HPDE6-E6E7 (cell line): ENCODE results near the gene TNN.
"Not testable (repeated sequence)": the region's sequence is repeated elsewhere in the genome, so short reads cannot be mapped to it uniquely, and the experiment has no call there.

Experiments used
- DNase-seq: peaks from one replicate; pipeline ENCODE4 v3.0.0; 2011; ENCODE audit warnings: missing footprints; ENCODE audit errors: extremely low spot score

TNN gene

DNA sequence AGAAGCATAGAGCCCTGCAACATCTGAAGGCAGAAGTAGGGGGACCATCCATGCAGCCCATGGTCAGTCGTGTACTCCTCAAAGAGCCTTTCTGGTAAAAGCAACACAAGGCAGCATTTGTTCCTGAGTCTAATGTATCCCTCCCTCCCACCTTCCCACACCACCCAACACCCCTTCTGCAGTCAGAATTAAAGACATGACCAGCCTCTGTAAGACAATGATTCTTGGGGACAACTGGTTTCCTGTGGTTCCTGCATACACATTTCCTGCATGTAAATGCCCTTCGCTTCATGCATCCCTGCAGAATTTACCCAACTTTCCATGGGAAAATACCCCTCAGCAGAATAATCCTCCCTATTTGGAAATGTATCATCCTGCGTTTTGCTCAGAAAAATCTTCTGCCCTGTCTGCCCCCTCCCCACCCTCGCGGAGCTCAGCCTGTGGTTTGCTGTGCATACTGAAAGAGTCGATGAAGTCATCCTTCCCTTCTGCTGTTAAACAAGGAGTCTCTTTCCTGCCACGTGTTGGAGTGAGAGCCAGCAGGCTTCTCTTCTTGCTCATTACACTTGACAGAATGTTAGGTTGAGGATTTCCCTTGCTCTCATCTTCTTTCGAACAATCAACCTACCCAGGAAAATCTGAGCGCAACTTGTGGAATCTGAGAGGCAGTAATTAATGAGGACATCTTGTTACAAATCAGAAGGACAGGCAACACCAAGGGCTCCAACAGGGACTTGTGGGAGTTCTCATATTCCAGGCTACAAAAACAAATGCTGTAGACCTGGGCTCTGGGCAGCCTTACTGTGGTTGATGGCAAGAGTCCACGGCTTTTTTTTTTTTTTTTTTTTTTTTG lies 4.7 kb downstream of the TNN start:
- no peak for DNase-seq

- DNase-seq: no peak
Measured at GRCh38 chr1:175073061-175073460, 5.4 kb downstream of the TNN start.

- no peak for DNase-seq
Measured at GRCh38 chr1:175073633-175074032, 6.0 kb downstream of the TNN start.

DNA sequence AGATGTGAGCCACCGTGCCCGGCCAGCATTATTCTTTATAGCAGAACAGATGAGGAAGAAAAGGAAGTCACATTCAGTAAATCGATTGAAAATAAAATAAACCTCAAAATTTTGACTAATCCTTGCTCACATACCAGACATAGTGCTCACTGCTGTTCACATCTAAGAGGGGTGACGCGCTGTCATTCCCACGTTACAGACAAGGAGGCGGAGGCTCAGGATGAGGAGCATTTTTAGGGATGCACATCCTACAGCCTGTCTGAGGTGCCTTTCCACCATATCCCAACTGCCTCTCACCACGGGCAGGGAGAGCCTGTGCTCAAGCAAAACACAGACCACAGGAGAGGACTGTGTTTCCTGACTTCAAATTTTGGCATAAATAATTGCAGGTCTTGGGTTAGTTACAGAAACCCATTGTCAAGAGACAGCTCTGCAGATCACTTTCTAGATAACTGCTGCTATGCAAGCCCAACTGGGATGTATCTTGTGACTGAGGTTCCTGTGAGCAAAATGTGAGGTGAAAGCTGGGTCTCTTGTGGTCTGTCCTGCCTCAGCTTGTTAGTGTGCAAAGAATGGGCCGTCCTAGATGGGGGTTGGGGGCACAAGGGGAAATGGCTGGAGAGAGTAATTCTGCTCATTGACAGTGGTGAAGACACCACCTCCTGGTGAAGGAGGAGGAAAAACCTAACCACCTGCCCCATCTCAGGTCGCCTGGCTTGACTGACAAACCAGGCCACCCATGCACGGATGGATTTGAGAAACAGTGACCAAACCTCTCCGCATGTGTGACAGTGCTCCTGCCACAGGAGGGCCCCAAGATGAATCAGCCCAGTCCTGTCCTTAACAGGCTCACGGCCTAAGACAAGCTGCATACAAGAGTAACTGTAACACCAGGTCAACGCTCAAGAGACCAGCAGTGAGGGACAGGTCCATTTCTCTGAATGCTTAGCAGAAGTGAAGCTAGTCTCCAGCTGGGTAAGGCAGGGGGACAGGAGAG lies 8.2 kb downstream of the TNN start:
- no peak for DNase-seq

DNA sequence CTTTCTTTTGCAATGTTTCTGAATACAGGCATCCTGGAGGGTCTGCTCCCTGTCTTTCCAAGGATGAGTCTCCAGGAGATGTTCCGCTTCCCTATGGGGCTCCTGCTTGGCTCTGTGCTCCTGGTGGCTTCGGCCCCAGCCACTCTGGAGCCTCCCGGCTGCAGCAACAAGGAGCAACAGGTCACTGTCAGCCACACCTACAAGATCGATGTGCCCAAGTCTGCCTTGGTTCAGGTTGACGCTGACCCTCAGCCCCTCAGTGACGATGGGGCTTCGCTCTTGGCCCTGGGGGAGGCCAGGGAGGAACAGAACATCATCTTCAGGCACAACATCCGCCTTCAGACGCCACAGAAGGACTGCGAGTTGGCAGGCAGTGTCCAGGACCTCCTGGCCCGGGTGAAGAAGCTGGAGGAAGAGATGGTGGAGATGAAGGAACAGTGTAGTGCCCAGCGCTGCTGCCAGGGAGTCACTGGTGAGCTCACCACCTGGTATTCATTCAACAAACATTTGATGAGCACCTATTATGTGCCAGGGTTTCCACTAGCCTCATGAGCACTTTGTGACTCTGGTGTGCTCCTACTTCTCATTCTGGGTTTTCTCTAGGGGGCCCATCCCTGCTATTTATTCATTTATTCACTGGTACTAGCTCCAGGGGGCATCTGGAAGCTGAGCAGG lies 9.9 kb downstream of the TNN start:
- DNase-seq: no peak

DNA sequence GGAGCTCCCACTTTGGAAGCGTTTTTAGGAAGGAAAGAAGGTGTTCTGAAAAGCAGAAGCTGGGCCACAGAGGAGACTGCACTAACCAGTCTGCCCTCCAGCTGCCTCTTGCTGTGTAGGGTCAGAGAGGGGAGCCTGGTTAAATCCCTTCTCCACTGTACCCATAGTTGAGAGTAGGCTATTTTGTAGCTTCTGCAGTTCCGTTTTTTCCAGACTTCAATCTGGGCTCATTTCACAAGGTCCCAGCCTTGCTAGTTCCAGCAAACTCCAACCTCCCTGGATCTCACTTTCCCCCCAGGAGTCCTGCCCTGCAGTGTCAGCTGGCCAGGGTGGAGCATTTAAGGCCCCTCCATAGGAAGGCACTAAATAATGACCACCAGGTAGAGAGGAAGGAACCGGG lies 11.0 kb downstream of the TNN start:
- DNase-seq: no peak

DNA sequence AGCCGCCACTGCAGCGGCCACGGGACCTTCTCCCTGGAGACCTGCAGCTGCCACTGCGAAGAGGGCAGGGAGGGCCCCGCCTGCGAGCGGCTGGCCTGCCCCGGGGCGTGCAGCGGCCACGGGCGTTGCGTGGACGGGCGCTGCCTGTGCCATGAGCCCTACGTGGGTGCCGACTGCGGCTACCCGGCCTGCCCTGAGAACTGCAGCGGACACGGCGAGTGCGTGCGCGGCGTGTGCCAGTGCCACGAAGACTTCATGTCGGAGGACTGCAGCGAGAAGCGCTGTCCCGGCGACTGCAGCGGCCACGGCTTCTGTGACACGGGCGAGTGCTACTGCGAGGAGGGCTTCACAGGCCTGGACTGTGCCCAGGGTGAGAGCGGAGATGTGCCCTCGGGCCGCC lies 11.7 kb downstream of the TNN start:
- DNase-seq: no peak

DNA sequence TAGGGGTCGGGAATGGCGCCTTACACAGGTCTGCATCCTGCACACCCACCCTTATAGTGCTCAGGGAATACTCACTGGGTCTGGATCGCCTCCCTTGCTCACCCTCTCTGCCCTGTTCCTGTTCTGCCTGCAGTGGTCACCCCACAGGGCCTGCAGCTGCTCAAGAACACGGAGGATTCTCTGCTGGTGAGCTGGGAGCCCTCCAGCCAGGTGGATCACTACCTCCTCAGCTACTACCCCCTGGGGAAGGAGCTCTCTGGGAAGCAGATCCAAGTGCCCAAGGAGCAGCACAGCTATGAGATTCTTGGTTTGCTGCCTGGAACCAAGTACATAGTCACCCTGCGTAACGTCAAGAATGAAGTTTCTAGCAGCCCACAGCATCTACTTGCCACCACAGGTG lies 12.4 kb downstream of the TNN start:
- no peak for DNase-seq

GRCh38 chr1:175081983-175082382 lies 14.3 kb downstream of the TNN start:
- DNase-seq: no peak

DNA sequence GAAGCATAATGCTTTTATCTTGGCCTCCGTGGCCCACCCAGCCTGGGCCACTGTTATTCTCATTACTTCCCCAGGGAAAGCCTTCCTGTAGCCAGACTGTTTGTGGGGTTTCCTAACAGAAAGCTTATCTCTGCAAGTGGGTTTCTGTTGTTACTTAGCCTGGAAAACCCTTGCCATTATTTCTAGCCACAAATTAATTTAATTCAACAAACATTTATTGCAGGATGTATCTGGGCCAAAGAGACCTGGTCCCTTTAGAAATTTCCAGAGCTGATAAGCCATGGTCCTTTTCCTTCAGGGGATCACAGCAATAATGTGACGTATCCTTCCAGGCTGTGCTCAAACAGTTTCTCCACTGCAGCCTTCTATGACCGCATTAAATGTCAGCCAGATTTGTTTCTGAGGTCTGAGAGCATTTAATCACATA lies 20.9 kb downstream of the TNN start:
- DNase-seq: no peak

DNA sequence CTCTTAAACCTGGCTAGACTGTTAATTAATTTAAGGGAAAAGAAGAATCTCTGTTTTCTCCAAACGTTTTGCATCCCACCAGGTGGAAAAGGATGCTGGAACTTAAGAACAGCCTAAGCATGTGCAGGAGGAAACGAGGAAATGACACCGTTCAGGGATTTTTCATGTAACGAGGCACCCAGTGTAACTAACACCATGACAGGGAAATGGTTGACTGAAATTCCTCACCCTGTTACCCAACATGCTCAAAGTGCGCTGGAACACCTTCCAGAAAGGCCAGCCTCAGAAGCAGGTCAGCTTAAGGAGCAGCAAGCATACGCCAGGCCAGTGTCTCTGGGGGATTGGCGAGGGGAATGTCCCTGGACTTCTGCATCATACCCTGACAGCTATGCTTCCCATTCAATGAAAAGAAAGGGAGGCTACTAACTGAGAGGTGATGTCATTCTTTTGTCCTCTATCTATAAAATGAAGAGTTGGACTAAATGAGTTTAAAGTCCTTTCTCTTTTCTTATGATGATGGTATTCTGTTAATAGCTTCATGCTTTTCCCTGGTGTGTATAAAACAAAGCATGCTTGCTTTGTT lies 21.6 kb downstream of the TNN start:
- no peak for DNase-seq

GRCh38 chr1:175090780-175091179 lies 23.1 kb downstream of the TNN start:
- DNase-seq: no peak

DNA sequence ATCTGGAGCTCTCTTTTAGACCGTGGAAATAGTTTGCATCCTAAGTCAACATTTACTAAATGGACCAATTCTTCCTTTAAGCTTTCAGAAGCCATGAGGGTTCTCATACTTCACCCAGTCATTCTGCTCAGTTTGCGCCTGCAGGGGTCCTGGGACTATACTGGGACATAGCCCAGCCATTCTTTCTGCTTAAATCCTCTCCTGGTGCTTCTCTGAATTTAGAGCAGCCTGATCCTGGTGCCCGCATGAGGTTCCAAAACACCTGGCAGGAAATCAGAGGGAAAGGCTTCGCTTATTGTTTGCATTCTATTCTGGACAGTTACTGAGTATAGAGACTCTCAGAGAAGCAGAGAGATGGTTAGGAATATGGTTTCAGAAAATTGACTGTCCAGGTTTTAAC lies 27.0 kb downstream of the TNN start:
- no peak for DNase-seq

DNA sequence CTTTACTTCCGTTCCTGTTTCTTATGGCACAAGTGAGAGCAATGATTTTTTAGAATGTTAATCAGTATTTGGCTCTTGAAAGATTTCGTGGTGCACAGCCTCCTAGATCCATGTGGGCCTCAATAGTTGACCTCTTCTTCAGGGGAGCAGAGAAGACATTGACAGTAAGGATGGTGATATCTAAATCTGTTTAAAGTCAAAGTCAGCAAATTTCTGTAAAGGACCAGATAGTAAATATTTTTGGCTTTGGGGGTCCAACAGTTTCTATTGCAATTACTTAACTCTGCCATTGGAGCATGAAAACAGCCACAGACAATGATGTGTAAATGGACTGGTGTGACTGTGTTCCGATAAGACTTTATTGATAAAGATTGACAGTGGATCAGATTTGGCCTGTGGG lies 27.4 kb downstream of the TNN start:
- DNase-seq: no peak

GRCh38 chr1:175095978-175096607 lies 28.5 kb downstream of the TNN start:
- no peak for DNase-seq

GRCh38 chr1:175097361-175097760 lies 29.7 kb downstream of the TNN start:
- no peak for DNase-seq

DNA sequence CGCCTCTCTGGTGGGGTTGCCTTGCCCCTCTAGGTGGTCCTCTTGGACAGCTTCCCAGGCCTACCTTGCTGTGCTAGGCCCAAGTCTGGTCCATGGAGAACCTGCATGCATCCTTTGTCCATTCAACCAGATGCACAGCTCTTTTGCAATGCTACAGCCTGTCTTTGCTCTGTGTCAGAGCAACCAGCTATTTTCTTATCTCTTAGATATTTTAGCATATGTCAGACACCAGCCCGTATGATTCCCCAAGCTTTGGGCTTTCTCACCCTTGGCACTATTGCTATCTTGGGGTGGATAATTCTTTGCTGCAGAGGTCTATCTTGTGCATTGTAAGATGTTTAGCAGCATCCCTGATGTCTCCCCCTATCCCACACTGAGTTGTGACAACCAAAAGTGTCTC lies 32.3 kb downstream of the TNN start:
- no peak for DNase-seq

DNA sequence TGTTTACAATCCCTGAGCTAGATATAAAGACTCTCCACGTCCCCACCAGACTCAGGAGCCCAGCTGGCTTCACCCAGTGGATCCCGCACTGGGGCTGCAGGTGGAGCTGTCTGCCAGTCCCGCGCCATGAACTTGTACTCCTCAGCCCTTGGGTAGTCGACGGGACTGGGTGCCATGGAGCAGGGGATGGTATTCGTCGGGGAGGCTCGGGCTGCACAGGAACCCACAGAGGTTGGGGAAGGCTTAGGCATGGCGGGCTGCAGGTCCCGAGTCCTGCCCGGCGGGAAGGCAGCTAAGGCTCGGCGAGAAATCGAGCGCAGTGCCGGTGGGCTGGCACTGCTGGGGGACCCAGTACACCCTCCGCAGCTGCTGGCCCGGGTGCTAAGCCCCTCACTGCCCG lies 34.5 kb downstream of the TNN start:
- DNase-seq: not testable (repeated sequence)

DNA sequence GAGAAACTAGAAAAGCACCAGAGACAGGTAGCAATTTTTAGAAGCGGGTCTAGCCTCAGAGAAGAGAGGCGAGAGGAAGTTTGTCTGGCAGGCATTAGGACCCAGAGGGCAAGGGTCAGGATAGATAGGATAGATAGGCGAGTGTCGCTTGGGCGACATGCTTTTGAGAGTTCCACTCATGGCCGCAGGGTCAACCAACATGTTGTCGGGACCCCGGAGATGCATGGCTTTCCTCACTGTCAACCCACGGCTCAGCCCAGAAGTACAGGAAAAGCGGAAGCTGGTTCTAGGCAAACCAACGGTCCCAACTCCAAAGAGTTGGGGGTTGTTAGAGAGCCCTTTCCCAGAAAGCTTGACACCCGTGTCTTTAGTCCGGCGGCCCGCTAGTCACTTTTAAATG lies 38.9 kb downstream of the TNN start:
- not testable (repeated sequence) for DNase-seq

DNA sequence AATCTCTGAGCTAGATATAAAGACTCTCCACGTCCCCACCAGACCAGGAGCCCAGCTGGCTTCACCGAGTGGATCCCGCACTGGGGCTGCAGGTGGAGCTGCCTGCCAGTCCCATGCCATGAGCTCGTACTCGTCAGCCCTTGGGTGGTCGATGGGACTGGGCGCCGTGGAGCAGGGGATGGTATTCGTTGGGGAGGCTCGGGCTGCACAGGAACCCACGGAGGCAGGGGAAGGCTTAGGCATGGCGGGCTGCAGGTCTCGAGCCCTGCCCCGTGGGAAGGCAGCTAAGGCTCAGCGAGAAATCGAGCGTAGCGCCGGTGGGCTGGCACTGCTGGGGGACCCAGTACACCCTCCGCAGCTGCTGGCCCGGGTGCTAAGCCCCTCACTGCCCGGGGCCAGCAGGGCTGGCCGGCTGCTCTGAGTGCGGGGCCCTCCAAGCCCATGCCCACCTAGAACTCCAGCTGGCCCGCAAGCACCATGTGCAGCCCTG lies 40.7 kb downstream of the TNN start:
- DNase-seq: not testable (repeated sequence)

DNA sequence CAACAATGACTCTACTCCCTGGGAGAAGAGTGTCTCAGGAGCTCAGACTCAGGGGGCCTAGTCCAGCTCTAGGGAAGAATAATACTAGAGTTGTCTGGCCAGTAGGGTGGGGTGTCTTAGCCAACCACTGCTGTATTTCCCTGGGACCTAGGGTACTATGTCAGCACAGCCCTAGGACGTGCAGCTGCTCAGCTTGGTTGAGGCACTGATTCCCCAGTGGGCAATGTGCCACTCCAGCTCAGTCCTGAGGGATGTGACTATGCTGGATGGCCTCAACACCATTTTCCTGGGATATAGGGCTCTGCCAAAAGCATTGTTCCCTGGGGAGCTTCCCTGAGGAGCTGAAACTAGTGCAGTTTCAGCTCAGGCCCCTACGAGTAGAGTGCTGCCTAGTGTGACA lies 47.4 kb downstream of the TNN start:
- DNase-seq: no peak
